ENCODE measurements around the gene CHMP6. TPM values are rescaled to one million over a fixed set of nuclear protein-coding genes. Genes with fewer than 3 reads are reported as not detected.

Gene CHMP6
- total RNA-seq, 4 donors from 2014 or later: 19.8 to 36.7 (median 26.1) TPM

- no peak overlapping the region for H3K4me3 ChIP-seq (ENCODE audit: low read depth, poor library complexity, severe bottlenecking)
- intact Hi-C loops (cut with DNase I; ENCODE audit: low total_unique reads): loop anchor here (5.0 to 10.0 kb wide), 2 partner anchors 76 to 214 kb away; partner anchors contain the start of genes NDUFAF8 and TEPSIN
- WGBS, 2 donors: 35 to 38% methylated on average over 22 to 24 of the region's 24 CpGs
- no peak for DNase-seq (ENCODE audit: low spot score in 2 of 2)
- TF ChIP-seq POLR2A (IDR thresholded peaks at IDR 0.05) (no peak), CTCF (IDR thresholded peaks at IDR 0.05) (no peak)
Observed at GRCh38 chr17:81020767-81021497, 29.3 kb downstream of the CHMP6 start.

- TF ChIP-seq POLR2A (IDR thresholded peaks at IDR 0.05) (no peak), CTCF (IDR thresholded peaks at IDR 0.05) (no peak)
- no peak for DNase-seq (ENCODE audit: low spot score in 2 of 2)
- intact Hi-C loops (cut with DNase I; ENCODE audit: low total_unique reads): loop anchor here (5.0 to 10.0 kb wide), 2 partner anchors 76 to 213 kb away; partner anchors contain the start of genes NDUFAF8 and TEPSIN
- 90 to 93% methylated on average over 19 of the region's 19 CpGs for WGBS, 2 donors
- H3K4me3 ChIP-seq (ENCODE audit: low read depth, poor library complexity, severe bottlenecking): no peak overlapping the region
Observed at GRCh38 chr17:81021531-81022343, 30.1 kb downstream of the CHMP6 start.

GRCh38 chr17:81022344-81022676 is 30.7 kb downstream of the CHMP6 start:
- intact Hi-C loops (cut with DNase I; ENCODE audit: low total_unique reads): loop anchor here (5.0 to 10.0 kb wide), 2 partner anchors 75 to 212 kb away; partner anchors contain the start of genes NDUFAF8 and TEPSIN
- TF ChIP-seq POLR2A (IDR thresholded peaks at IDR 0.05) (no peak), CTCF (IDR thresholded peaks at IDR 0.05) (no peak)
- no peak for DNase-seq (ENCODE audit: low spot score in 2 of 2)
- H3K4me3 ChIP-seq (ENCODE audit: low read depth, poor library complexity, severe bottlenecking): no peak overlapping the region
- 85 to 89% methylated on average over 5 to 6 of the region's 6 CpGs for WGBS, 2 donors

GRCh38 chr17:81025065-81025740 is 33.6 kb downstream of the CHMP6 start:
- WGBS, 2 donors: 60 to 63% methylated on average over 16 of the region's 16 CpGs
- H3K4me3 ChIP-seq (ENCODE audit: low read depth, poor library complexity, severe bottlenecking): no peak overlapping the region
- intact Hi-C loops (cut with DNase I; ENCODE audit: low total_unique reads): loop anchor here (10.0 kb wide), 1 partner anchor 210 kb away; the partner anchor contains the start of genes NDUFAF8 and TEPSIN
- TF ChIP-seq CTCF (IDR thresholded peaks at IDR 0.05) (no peak), POLR2A (IDR thresholded peaks at IDR 0.05) (no peak)
- no peak for DNase-seq (ENCODE audit: low spot score in 2 of 2)

GRCh38 chr17:81025741-81026129 is 34.1 kb downstream of the CHMP6 start:
- TF ChIP-seq CTCF (IDR thresholded peaks at IDR 0.05) (no peak), POLR2A (IDR thresholded peaks at IDR 0.05) (no peak)
- no peak for DNase-seq (ENCODE audit: low spot score in 2 of 2)
- intact Hi-C loops (cut with DNase I; ENCODE audit: low total_unique reads): loop anchor here (10.0 kb wide), 1 partner anchor 209 kb away; the partner anchor contains the start of genes NDUFAF8 and TEPSIN
- 44 to 62% methylated on average over 22 of the region's 22 CpGs for WGBS, 2 donors
- H3K4me3 ChIP-seq (ENCODE audit: low read depth, poor library complexity, severe bottlenecking): no peak overlapping the region

Data from lower leg skin (tissue), 4 donors.